ENCODE data around the gene NRXN3. TPM values are rescaled to one million over a fixed set of nuclear protein-coding genes. Genes with fewer than 3 reads are reported as not detected.

Gene NRXN3
- total and polyA plus RNA-seq, 2 of the 13 experiments (the other 11 are each of a cell fraction or from before 2014, with no cell fraction given), result 0.03 TPM; not detected in 1

- FAIRE-seq (no peak), ATAC-seq (no peak), DNase-seq (ENCODE audit: low spot score) (no peak)
- Histone ChIP-seq H4K20me1 (ENCODE audit: insufficient read depth, low read length) (no peaks in the 10 kb centered on the region), H3K4me2 (ENCODE audit: low read depth, low read length) (no peak overlapping the region), H3K9ac (ENCODE audit: insufficient read depth, low read depth, low read length) (no peak overlapping the region), H3K27me3 (ENCODE audit: control insufficient read depth in 1 of 2, insufficient read depth in 2 of 2, low read length in 2 of 2) (no peaks in the 10 kb centered on the region), H3K36me3 (replicated peaks in 1 of 2; ENCODE audit: control insufficient read depth in 1 of 2, insufficient read depth in 2 of 2, low read length in 2 of 2) (no peaks in the 10 kb centered on the region), H3K4me3 (replicated peaks in 1 of 3; ENCODE audit: insufficient read depth in 1 of 3, low read depth in 2 of 3, low read length in 3 of 3) (no peak overlapping the region), H3K79me2 (ENCODE audit: insufficient read depth, low read length) (no peaks in the 10 kb centered on the region), H3K9me3 (ENCODE audit: low read length) (peaks cover 95% of the 10 kb centered on the region), H3K27ac (ENCODE audit: extremely low read length, insufficient read depth, low read length) (no peak overlapping the region), H2AFZ (ENCODE audit: low read length) (no peak overlapping the region), H3K4me1 (ENCODE audit: insufficient read depth, low read length) (no peaks in the 10 kb centered on the region)
- no peak for TF ChIP-seq RBAK (CRISPR knock-in tag; IDR thresholded peaks at IDR 0.05)
- TF ChIP-seq MYNN (CRISPR knock-in tag; IDR thresholded peaks at IDR 0.05; ENCODE audit: low read depth), result no peak
- no peak for TF ChIP-seq ESRRA (CRISPR knock-in tag; IDR thresholded peaks at IDR 0.05; ENCODE audit: low read depth)
- TF ChIP-seq SRF (IDR thresholded peaks at IDR 0.05; ENCODE audit: low read depth, low read length), result no peak
- no peak for TF ChIP-seq SNAPC5 (CRISPR knock-in tag; IDR thresholded peaks at IDR 0.05; ENCODE audit: borderline replicate concordance)
- TF ChIP-seq HES4 (CRISPR knock-in tag; IDR thresholded peaks at IDR 0.05; ENCODE audit: borderline replicate concordance), result no peak
- no peak for TF ChIP-seq ZNF720 (CRISPR knock-in tag; IDR thresholded peaks at IDR 0.05)
- no peak for TF ChIP-seq GTF3A (CRISPR knock-in tag; conservative IDR thresholded peaks at IDR 0.05)
- TF ChIP-seq AFF4 (CRISPR knock-in tag; IDR thresholded peaks at IDR 0.05), result no peak
- TF ChIP-seq ZNF383 (CRISPR knock-in tag; IDR thresholded peaks at IDR 0.05; ENCODE audit: borderline replicate concordance), result no peak
- no peak for TF ChIP-seq ZNF780A (CRISPR knock-in tag; IDR thresholded peaks at IDR 0.05)
- no peak for TF ChIP-seq ZSCAN21 (CRISPR knock-in tag; IDR thresholded peaks at IDR 0.05; ENCODE audit: borderline replicate concordance)
- TF ChIP-seq SALL1 (CRISPR knock-in tag; IDR thresholded peaks at IDR 0.05), result no peak
- TF ChIP-seq CBX5 (CRISPR knock-in tag; IDR thresholded peaks at IDR 0.05; ENCODE audit: borderline replicate concordance), result no peak
- TF ChIP-seq ZZZ3 (CRISPR knock-in tag; IDR thresholded peaks at IDR 0.05; ENCODE audit: borderline replicate concordance), result no peak
- TF ChIP-seq MED8 (CRISPR knock-in tag; IDR thresholded peaks at IDR 0.05; ENCODE audit: insufficient replicate concordance), result no peak
- no peak for TF ChIP-seq ZBTB1 (CRISPR knock-in tag; IDR thresholded peaks at IDR 0.05; ENCODE audit: borderline replicate concordance)
- intact Hi-C loops (cut with micrococcal nuclease; ENCODE audit: unreplicated experiment), result no loop called here
- no TSS peak for BruUV-seq (replicated peaks)
- ChIA-PET POLR2A (no interaction called here), CTCF (ENCODE audit: low intra/inter-chr PET ratio, low total read pairs) (no interaction called here)
- in situ Hi-C loops (cut with HindIII; ENCODE audit: extremely low pct_ligation_motif_present, low pct_unique_long_range_greater_than_20kb), result no loop called here
Measured at GRCh38 chr14:79701371-79701770, 1531.2 kb downstream of the NRXN3 start.

Data from HepG2 (cell line).